ENCODE data around the gene ROBO4.
A peak's percentile ranks its signal among the peaks of the same experiment; 100 is the strongest.

The ROBO4 gene

GRCh38 chr11:124840666-124841065 is 57.0 kb downstream of the ROBO4 start:
- no peak for FAIRE-seq

DNA sequence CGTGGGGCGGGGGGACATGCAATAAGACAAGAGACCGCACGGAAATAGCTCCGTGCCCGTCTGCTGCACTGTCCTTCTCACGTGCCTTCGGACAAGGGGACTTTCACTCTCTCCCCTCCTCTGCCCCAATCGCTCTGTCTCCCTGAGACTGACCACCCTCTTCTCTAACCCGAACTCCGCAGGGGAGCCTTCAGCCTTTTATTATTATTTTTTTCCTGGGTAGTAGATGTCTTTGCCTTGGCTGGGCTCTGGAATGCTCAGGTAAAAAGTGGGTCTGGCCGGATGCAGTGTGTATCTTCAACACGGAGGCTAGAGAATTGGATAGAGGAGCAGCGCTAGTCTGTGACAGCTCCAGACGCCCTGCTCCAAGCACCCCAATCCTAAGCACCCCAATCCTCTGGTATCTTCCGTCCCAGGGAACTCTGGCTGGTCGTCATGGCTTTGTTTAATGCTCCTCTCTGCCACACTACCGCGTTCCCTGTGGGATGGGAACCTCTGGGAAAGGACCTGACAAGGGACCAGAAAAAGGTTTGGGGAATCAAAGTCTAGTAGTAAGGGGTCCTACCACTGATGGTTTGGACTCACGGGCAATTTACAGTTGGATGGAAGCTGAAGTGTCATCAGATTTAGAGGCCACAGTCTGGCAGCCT is 57.6 kb downstream of the ROBO4 start:
- FAIRE-seq = no peak

DNA sequence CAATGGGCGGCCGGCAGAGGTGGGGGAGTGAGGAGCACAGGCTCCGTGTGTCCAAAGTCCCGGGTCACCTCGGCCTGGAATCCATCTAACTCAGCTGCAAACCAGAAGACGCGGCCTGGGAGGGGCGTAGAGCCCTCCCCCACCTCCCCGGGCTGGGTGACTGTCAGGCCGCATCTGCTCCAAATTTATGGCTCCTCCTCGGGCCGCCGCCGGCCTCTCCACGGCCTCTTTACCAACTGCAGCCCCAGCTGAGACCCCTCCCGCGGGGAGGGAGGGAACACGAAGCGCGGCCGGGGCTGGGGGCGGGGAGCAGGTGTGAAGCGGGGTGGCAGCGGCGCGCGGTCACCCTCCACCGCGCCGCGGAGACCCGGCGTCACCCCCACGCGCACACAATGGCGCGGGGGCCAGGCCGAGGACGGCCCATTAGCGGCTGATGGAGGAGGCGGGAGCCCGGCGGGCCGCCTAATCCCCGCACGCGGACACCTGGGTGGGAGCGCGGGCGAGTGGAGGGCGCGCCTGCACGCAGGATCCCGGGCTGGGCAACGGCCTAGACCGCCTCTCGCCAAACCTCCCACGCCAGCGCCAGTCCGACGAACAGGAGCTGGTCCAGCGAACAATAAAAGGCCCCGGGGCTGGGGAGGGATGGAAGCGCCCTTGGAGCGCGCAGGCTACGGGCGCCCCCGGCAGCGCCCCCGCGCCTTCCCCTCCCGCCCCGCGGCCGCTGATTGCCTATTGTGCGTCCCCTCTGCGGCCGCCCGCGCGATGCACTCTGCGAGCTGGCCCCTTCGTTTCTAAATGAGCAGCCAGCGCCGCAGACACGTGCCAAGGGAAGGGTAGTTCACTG is 58.3 kb downstream of the ROBO4 start:
- no peak for FAIRE-seq

- FAIRE-seq = no peak
Measured at GRCh38 chr11:124838805-124839127, 58.9 kb downstream of the ROBO4 start.

DNA sequence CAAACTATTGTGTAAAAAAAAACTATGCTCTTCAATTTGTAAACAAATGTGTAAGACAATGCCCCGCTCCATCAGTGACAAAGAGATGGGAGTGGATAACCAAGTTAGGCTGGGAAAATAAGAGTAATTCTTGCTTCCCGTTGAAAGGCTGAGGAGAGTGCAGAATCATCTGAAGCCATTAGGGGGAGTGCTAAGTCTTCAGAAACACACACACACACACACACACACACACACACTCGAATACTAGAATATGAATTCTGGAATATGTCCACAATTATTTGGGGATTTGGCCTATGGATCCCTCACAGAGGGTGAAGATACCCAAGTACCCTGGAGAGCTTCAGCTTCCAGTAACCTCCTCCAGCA is 60.2 kb downstream of the ROBO4 start:
- FAIRE-seq = peak; percentile 71

DNA sequence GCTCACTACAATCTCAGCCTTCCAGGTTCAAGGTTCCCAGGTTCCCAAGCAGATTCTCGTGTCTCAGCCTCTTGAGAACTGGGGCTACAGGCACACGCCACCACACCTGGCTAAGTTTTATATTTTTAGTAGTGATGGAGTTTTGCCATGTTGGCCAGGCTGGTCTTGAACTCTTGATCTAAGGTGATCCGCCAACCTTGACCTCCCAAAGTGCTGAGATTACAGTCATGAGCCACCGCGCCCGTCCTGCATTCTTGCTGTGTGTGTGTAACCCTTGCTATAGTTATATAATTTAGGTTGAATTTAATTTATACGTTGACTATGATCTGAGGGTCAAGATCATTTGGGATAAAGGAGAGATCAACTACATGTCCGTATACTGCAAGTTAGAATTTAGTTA is 61.7 kb downstream of the ROBO4 start:
- no peak for FAIRE-seq

GRCh38 chr11:124834526-124835180 is 63.0 kb downstream of the ROBO4 start:
- FAIRE-seq = no peak
